Measurements from ENCODE around the gene MAS1. TPM values are rescaled to one million over a fixed set of nuclear protein-coding genes. Genes with fewer than 3 reads are reported as not detected.

MAS1 gene
- total RNA-seq, 4 donors from 2014 or later = not detected

- H3K36me3 ChIP-seq = no peaks in the 10 kb centered on the region
- peaks cover 0 to 4% (median 0%) of the 10 kb centered on the region in 4 donors for H3K4me1 ChIP-seq
- peaks cover 0 to 5% (median 0%) of the 10 kb centered on the region in 4 donors for H3K27me3 ChIP-seq
- intact Hi-C loops (cut with DNase I) = no loop called here
- no peak overlapping the region for H3K27ac ChIP-seq (replicated peaks in 1 of 4)
- H3K9me3 ChIP-seq = no peaks in the 10 kb centered on the region
- no peak for TF ChIP-seq POLR2AphosphoS5 (IDR thresholded peaks at IDR 0.05)
- TF ChIP-seq CTCF (IDR thresholded peaks at IDR 0.05) = no peak
- no peak for TF ChIP-seq EP300 (IDR thresholded peaks at IDR 0.05)
- no peak for TF ChIP-seq POLR2A (IDR thresholded peaks at IDR 0.05; ENCODE audit: low read depth)
- DNase-seq (ENCODE audit: extremely low spot score) = no peak
- 54% methylated on average over 9 of the region's 9 CpGs for whole genome bisulfite sequencing
- H3K4me3 ChIP-seq = no peak overlapping the region
These were observed 11.8 kb downstream of the MAS1 start for GRCh38 chr6:159902620-159903019.

GRCh38 chr6:159904497-159904911 is 13.7 kb downstream of the MAS1 start:
- DNase-seq (ENCODE audit: extremely low spot score) = no peak
- WGBS = 91% methylated on average over 9 of the region's 9 CpGs
- TF ChIP-seq POLR2A (IDR thresholded peaks at IDR 0.05; ENCODE audit: low read depth) = no peak
- no peak for TF ChIP-seq POLR2AphosphoS5 (IDR thresholded peaks at IDR 0.05)
- no peak for TF ChIP-seq CTCF (IDR thresholded peaks at IDR 0.05)
- no peak for TF ChIP-seq EP300 (IDR thresholded peaks at IDR 0.05)
- H3K27me3 ChIP-seq = peaks cover 0 to 5% (median 0%) of the 10 kb centered on the region in 4 donors
- no peak overlapping the region for H3K4me3 ChIP-seq
- no peak overlapping the region for H3K27ac ChIP-seq (replicated peaks in 1 of 4)
- no peaks in the 10 kb centered on the region for H3K36me3 ChIP-seq
- no peaks in the 10 kb centered on the region for H3K9me3 ChIP-seq
- intact Hi-C loops (cut with DNase I) = no loop called here
- H3K4me1 ChIP-seq = peaks cover 0 to 4% (median 0%) of the 10 kb centered on the region in 4 donors

GRCh38 chr6:159906400-159906799 is 15.6 kb downstream of the MAS1 start:
- no peak for TF ChIP-seq CTCF (IDR thresholded peaks at IDR 0.05)
- TF ChIP-seq POLR2AphosphoS5 (IDR thresholded peaks at IDR 0.05) = no peak
- TF ChIP-seq POLR2A (IDR thresholded peaks at IDR 0.05; ENCODE audit: low read depth) = no peak
- no peak for TF ChIP-seq EP300 (IDR thresholded peaks at IDR 0.05)
- no peak overlapping the region for H3K27ac ChIP-seq (replicated peaks in 1 of 4)
- WGBS = 66% methylated on average over 3 of the region's 3 CpGs
- no peak overlapping the region for H3K4me3 ChIP-seq
- no peak for DNase-seq (ENCODE audit: extremely low spot score)
- H3K36me3 ChIP-seq = no peaks in the 10 kb centered on the region
- no peaks in the 10 kb centered on the region for H3K9me3 ChIP-seq
- H3K4me1 ChIP-seq = peaks cover 0 to under 1% (median 0%) of the 10 kb centered on the region in 4 donors
- intact Hi-C loops (cut with DNase I) = no loop called here
- peaks cover 0 to 13% (median 0%) of the 10 kb centered on the region in 4 donors for H3K27me3 ChIP-seq

GRCh38 chr6:159908535-159908934 is 17.7 kb downstream of the MAS1 start:
- DNase-seq (ENCODE audit: extremely low spot score) = no peak

More at GRCh38 chr6:159908535-159908934, 17.7 kb downstream of the MAS1 start:
- H3K36me3 ChIP-seq = no peaks in the 10 kb centered on the region
- H3K27me3 ChIP-seq = peaks cover 0 to 34% (median 0%) of the 10 kb centered on the region in 4 donors
- H3K9me3 ChIP-seq = no peaks in the 10 kb centered on the region
- intact Hi-C loops (cut with DNase I) = no loop called here
- no peaks in the 10 kb centered on the region for H3K4me1 ChIP-seq
- no peak for TF ChIP-seq CTCF (IDR thresholded peaks at IDR 0.05)
- TF ChIP-seq POLR2AphosphoS5 (IDR thresholded peaks at IDR 0.05) = no peak
- TF ChIP-seq EP300 (IDR thresholded peaks at IDR 0.05) = no peak
- no peak for TF ChIP-seq POLR2A (IDR thresholded peaks at IDR 0.05; ENCODE audit: low read depth)
- no peak overlapping the region for H3K27ac ChIP-seq (replicated peaks in 1 of 4)
- H3K4me3 ChIP-seq = no peak overlapping the region
- 71% methylated on average over 4 of the region's 4 CpGs for WGBS

All from esophagus muscularis mucosa (tissue), 4 donors.